ENCODE measurements around the gene BCL2L1. TPM values are rescaled to one million over a fixed set of nuclear protein-coding genes. Genes with fewer than 3 reads are reported as not detected.

The BCL2L1 gene
- total and polyA plus RNA-seq, 2 experiments from 2014 or later, result 42.4 to 110 TPM

DNA sequence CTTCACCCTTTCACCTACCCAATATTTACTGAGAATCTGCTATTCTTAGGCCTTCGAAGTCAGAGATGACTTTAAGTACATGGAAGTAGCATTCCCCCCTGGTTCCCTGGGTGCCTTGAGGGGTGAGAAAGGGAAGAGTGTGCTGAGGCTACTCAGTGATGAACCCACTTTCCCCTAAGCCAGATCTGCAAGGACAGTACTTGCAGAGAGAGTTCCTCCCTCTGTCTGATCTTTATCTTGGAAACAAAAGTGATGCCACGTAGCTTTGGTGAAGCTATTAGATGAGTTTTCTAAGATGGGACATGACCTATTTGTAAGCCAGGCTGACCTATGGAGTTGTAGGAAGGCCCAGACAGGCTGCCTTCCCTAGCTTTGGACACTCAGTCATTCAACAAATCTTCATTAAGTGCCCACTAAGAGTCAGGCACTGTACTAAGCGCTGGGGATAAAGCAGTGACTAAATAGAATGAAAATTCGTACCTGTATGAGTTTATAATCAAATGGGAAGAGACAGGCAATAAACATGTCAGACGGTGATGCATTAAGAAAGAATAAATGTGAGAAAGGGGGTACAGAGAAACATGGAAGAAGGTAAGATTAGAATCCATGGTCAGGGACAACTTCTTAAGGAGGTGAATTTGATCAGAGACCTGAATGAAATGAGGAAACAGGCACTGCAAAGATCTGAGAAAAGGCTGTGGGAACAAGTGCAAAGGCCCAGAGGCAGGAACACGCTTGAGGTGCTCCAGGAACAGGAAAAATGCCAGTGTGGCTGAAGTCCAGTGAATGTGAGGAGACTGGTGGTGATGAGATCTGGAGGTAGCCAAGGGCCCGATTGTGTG is 42.2 kb downstream of the BCL2L1 start (continued):
- TF ChIP-seq, protein P1, sequence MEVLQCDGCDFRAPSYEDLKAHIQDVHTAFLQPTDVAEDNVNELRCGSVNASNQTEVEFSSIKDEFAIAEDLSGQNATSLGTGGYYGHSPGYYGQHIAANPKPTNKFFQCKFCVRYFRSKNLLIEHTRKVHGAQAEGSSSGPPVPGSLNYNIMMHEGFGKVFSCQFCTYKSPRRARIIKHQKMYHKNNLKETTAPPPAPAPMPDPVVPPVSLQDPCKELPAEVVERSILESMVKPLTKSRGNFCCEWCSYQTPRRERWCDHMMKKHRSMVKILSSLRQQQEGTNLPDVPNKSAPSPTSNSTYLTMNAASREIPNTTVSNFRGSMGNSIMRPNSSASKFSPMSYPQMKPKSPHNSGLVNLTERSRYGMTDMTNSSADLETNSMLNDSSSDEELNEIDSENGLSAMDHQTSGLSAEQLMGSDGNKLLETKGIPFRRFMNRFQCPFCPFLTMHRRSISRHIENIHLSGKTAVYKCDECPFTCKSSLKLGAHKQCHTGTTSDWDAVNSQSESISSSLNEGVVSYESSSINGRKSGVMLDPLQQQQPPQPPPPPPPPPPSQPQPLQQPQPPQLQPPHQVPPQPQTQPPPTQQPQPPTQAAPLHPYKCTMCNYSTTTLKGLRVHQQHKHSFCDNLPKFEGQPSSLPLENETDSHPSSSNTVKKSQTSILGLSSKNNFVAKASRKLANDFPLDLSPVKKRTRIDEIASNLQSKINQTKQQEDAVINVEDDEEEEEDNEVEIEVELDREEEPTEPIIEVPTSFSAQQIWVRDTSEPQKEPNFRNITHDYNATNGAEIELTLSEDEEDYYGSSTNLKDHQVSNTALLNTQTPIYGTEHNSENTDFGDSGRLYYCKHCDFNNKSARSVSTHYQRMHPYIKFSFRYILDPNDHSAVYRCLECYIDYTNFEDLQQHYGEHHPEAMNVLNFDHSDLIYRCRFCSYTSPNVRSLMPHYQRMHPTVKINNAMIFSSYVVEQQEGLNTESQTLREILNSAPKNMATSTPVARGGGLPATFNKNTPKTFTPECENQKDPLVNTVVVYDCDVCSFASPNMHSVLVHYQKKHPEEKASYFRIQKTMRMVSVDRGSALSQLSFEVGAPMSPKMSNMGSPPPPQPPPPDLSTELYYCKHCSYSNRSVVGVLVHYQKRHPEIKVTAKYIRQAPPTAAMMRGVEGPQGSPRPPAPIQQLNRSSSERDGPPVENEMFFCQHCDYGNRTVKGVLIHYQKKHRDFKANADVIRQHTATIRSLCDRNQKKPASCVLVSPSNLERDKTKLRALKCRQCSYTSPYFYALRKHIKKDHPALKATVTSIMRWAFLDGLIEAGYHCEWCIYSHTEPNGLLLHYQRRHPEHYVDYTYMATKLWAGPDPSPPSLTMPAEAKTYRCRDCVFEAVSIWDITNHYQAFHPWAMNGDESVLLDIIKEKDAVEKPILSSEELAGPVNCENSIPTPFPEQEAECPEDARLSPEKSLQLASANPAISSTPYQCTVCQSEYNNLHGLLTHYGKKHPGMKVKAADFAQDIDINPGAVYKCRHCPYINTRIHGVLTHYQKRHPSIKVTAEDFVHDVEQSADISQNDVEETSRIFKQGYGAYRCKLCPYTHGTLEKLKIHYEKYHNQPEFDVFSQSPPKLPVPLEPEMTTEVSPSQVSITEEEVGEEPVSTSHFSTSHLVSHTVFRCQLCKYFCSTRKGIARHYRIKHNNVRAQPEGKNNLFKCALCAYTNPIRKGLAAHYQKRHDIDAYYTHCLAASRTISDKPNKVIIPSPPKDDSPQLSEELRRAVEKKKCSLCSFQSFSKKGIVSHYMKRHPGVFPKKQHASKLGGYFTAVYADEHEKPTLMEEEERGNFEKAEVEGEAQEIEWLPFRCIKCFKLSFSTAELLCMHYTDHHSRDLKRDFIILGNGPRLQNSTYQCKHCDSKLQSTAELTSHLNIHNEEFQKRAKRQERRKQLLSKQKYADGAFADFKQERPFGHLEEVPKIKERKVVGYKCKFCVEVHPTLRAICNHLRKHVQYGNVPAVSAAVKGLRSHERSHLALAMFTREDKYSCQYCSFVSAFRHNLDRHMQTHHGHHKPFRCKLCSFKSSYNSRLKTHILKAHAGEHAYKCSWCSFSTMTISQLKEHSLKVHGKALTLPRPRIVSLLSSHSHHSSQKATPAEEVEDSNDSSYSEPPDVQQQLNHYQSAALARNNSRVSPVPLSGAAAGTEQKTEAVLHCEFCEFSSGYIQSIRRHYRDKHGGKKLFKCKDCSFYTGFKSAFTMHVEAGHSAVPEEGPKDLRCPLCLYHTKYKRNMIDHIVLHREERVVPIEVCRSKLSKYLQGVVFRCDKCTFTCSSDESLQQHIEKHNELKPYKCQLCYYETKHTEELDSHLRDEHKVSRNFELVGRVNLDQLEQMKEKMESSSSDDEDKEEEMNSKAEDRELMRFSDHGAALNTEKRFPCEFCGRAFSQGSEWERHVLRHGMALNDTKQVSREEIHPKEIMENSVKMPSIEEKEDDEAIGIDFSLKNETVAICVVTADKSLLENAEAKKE (CRISPR knock-in tag; IDR thresholded peaks at IDR 0.05), result no peak
- no peak for TF ChIP-seq JUNB (IDR thresholded peaks at IDR 0.05; ENCODE audit: unreplicated experiment)

DNA sequence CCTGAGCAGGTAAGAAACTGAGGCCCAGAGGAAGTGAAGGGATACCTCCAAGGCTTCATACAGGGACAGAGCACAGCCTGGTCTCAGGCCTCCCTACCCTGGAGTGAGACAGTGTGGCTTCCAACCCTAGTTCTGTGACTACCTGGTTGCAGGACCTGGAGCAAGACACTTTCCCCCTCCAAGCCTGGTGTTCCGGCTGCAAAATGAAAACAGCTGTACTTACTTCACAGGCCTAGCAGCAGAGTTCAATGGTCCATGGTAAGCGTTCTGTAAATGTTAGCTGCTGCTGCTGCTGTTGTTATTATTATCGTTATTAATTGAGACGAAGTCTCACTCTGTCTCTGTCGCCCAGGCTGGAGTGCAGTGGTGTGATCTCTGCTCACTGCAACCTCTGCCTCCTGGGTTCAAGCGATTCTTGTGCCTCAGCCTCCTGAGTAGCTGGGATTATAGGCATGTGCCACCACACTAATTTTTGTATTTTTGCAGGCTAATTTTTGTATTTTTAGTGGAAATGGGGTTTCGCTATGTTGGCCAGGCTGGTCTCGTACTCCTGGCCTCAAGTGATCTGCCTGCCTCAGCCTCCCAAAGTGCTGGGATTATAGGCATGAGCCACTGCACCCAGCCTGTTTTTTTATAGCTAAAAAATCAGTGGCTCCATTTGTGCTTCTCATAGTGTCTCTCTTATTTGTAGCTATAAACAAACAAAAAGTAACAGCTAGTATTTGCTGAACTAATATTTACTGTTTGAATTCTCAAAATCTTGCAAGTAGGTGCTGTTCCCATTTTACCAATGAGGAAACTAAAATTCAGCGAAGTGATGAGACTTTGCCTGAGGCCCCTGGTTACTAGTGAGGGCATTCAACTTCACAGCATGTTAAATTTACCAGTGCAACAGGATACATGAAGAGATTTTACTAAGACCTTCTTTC is 43.0 kb downstream of the BCL2L1 start:
- H3K4me3 ChIP-seq, result no peak overlapping the region
- H3K4me2 ChIP-seq, result 0 out of 2 replicates have a peak overlapping the region, but pooled peaks have one; percentile 57
- H3K27me3 ChIP-seq (ENCODE audit: insufficient read depth), result no peaks in the 10 kb centered on the region
- Mint-ChIP-seq H3K9me3 (no peaks in the 10 kb centered on the region), H3K27me3 (ENCODE audit: insufficient read depth, low read depth, poor library complexity) (peaks cover 5% of the 10 kb centered on the region), H3K36me3 (ENCODE audit: low read depth) (peaks cover 12% of the 10 kb centered on the region), H3K27ac (0 out of 2 replicates have a peak overlapping the region, but pooled peaks have one; percentile 14), H3K4me1 (peaks cover 22% of the 10 kb centered on the region), H3K4me3 (no peak overlapping the region)
- peaks cover 38% of the 10 kb centered on the region for H3F3A ChIP-seq (replicated peaks; ENCODE audit: low read depth)
- H3K9me2 ChIP-seq (ENCODE audit: insufficient read depth), result no peaks in the 10 kb centered on the region; the same call in 1 of the 2 replicates
- no peak for DNase-seq (ENCODE audit: low spot score)
- no peak for ATAC-seq
- peaks cover 17% of the 10 kb centered on the region for H3K4me1 ChIP-seq (ENCODE audit: insufficient read depth)
- H3K27ac ChIP-seq (ENCODE audit: low read depth), result peak overlapping the region; percentile 40
- H3K79me2 ChIP-seq (replicated peaks; ENCODE audit: insufficient read depth), result peaks cover 71% of the 10 kb centered on the region
- no peak overlapping the region for H2AFZ ChIP-seq
- 0 out of 2 replicates have a peak, but pooled peaks cover 12% of the 10 kb centered on the region for H3K36me3 ChIP-seq (ENCODE audit: insufficient read depth)
- peaks cover 31% of the 10 kb centered on the region for H4K20me1 ChIP-seq (replicated peaks; ENCODE audit: insufficient read depth)
- TF ChIP-seq CREB1 (CRISPR knock-in tag; IDR thresholded peaks at IDR 0.05; ENCODE audit: low read depth) (no peak), STAT1 (IDR thresholded peaks at IDR 0.05; ENCODE audit: unreplicated experiment) (no peak), ZNF114 (CRISPR knock-in tag; IDR thresholded peaks at IDR 0.05) (no peak), EZH2 (IDR thresholded peaks at IDR 0.05; ENCODE audit: low read depth, unreplicated experiment) (no peak)
- TF ChIP-seq, protein P1 (CRISPR knock-in tag; IDR thresholded peaks at IDR 0.05), result no peak

Measured in GM23338 (cell line).